Panc1 (cell line): ENCODE measurements around the gene GJB4. TPM values are rescaled to one million over a fixed set of nuclear protein-coding genes. Genes with fewer than 3 reads are reported as not detected.

Experiments used
- ATAC-seq: fragments of 200-7000 bp; cut with Tn5 transposase; 2 replicates; pipeline ENCODE4 v1.9.1; 2020; ENCODE audit warnings: mild to moderate bottlenecking, moderate library complexity
- BruUV-seq: library from RNA; stranded (reverse); fragments of 400-500 nt; replicated peaks from 2 replicates; lab custom pipeline; 2021; lab: Mats Ljungman, UMichigan
- CTCF ChIA-PET: fragments of 300-600 bp; sonication (Branson Sonifier 250); formaldehyde crosslinking; loops from one replicate; lab custom pipeline; 2022; ENCODE audit warnings: antibody characterized with exemption; lab: Charles Lee
- POLR2A ChIA-PET: fragments of 300-600 bp; sonication (Branson Sonifier 250); formaldehyde crosslinking; loops from one replicate; lab custom pipeline; 2022; ENCODE audit warnings: antibody characterized with exemption; lab: Charles Lee
- DNase-seq: peaks from one replicate; pipeline ENCODE4 v3.0.0-alpha.2; 2010; ENCODE audit warnings: low read depth, low spot score
- H3K27ac ChIP-seq: 2 replicates; pipeline ENCODE4 v1.5.1; 2011; ENCODE audit warnings: mild to moderate bottlenecking, low read length, inconsistent platforms
- H3K27me3 ChIP-seq: fragments of 200-500 bp; sonication (Bioruptor generic); 2 replicates; pipeline ENCODE4 v1.6.0; 2014; ENCODE audit warnings: low read length, inconsistent platforms; ENCODE audit not compliant: control insufficient read depth, insufficient read depth
- H3K36me3 ChIP-seq: fragments of 200-500 bp; sonication (Bioruptor generic); 2 replicates; pipeline ENCODE4 v1.5.1; 2014; ENCODE audit warnings: inconsistent platforms, mild to moderate bottlenecking, low read length, moderate library complexity; ENCODE audit not compliant: control insufficient read depth, insufficient read depth
- H3K4me1 ChIP-seq: 2 replicates; pipeline ENCODE4 v1.5.1; 2011; ENCODE audit warnings: inconsistent platforms, mild to moderate bottlenecking, low read length, moderate library complexity; ENCODE audit not compliant: control insufficient read depth, insufficient read depth
- H3K4me3 ChIP-seq, 2 experiments: 2 replicates each; pipeline ENCODE4 v1.5.1; 2011 to 2012; ENCODE audit warnings: low read depth in 2 of 2, low read length in 2 of 2, mild to moderate bottlenecking in 2 of 2, inconsistent platforms in 1 of 2, moderate library complexity in 1 of 2
- H3K9me3 ChIP-seq: fragments of 200-500 bp; sonication (Bioruptor generic); 2 replicates; pipeline ENCODE4 v1.5.1; 2014; ENCODE audit warnings: low read depth, mild to moderate bottlenecking, inconsistent platforms, low read length, moderate library complexity; ENCODE audit not compliant: control insufficient read depth, insufficient read depth
- CTCF ChIP-seq: fragments of 450-650 bp; IDR thresholded peaks from 2 replicates; pipeline ENCODE4 v1.5.1; 2017; ENCODE audit warnings: mild to moderate bottlenecking
- POLR2AphosphoS5 ChIP-seq: IDR thresholded peaks from 2 replicates; pipeline ENCODE4 v1.6.1; 2012; ENCODE audit warnings: mild to moderate bottlenecking, low read depth, low read length, moderate library complexity
- SIN3A ChIP-seq: IDR thresholded peaks from 2 replicates; pipeline ENCODE4 v1.6.1; 2012; ENCODE audit warnings: low read depth, mild to moderate bottlenecking, low read length, moderate library complexity, borderline replicate concordance; ENCODE audit not compliant: insufficient read depth
- TCF7L2 ChIP-seq: IDR thresholded peaks from 2 replicates; pipeline ENCODE4 v1.6.1; 2011; ENCODE audit warnings: mild to moderate bottlenecking, low read depth, low read length, inconsistent platforms
- in situ Hi-C: cut with HindIII; loops from 2 replicates; pipeline ENCODE4 v1.10.0; 2016; ENCODE audit warnings: low sequenced_read_pairs, low pct_unique_long_range_greater_than_20kb
- intact Hi-C: fragments of 100-400 bp; cut with micrococcal nuclease; formaldehyde crosslinking; loops from one replicate; pipeline ENCODE4 v1.10.0; 2022; ENCODE audit not compliant: unreplicated experiment
- total RNA-seq: library from RNA; stranded (reverse); gene quantifications from one replicate; pipeline ENCODE4 v1.2.1, GENCODE V29; 2021; ENCODE audit not compliant: unreplicated experiment
- TF ChIP-seq, protein P1 (sequence below), 2 experiments: IDR thresholded peaks; 2 replicates each; pipeline ENCODE4 v1.6.1; 2011 to 2012; ENCODE audit warnings: low read depth in 2 of 2, control low read depth in 1 of 2, low read length in 1 of 2, mild to moderate bottlenecking in 1 of 2, moderate library complexity in 1 of 2; ENCODE audit not compliant: insufficient read depth in 1 of 2

Gene GJB4
- total RNA-seq, 1 experiment from 2014 or later, result not detected

DNA sequence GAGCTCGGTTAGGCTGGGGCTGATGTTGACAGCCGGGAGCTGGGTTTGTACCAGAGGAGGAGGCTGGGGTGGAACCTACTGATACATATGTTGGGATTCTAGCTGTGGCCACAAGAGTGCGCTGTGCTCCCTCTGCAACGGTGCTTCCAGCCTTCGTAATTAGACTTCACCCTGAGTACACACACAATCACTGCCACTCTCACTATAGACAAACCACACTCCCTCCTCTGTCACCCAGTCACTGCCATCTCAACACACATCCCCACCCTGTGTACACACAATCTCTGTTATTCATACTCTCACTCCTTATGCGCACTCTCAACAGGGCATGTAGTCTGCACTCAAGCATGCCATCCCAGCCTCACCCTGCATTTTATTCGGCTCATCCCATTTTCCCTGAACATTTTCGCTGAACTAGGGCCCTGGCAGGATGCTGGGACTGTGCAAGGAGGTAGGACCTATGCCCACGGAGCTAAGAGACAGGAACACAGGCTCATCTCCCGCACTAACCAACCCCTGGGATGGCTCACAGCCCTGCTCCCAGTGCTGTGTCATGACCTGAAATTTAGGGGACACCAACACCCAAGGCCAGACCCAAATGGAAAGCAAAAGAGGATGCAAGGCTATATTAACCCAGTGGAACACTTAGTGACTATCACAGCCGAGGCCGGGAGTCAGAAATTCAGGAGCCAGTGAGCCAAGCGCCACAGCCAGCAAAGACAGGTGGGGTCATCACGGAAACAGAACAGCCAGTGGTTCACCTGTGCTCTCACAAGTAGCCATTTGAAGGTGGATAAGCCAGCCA lies 27.2 kb downstream of the GJB4 start:
- no peaks in the 10 kb centered on the region for H3K4me1 ChIP-seq
- H3K4me3 ChIP-seq, result no peak overlapping the region
- intact Hi-C loops, result loop anchor here (1.0 kb wide), 1 partner anchor 66 kb away; no protein-coding TSS in a partner anchor
- no TSS peak for BruUV-seq
- in situ Hi-C loops, result no loop called here
- DNase-seq (peak; percentile 53), ATAC-seq (peak; percentile 88)
- POLR2A ChIA-PET, result interaction anchor here (0.7 kb wide), 1 partner anchor 40 kb away, joined by 3 read pairs; no protein-coding TSS in a partner anchor
- peaks cover 5% of the 10 kb centered on the region; the same call in 1 of the 2 replicates for H3K36me3 ChIP-seq
- CTCF ChIA-PET, result interaction anchor here (0.5 to 1.0 kb wide), 5 partner anchors 66 to 856 kb away, joined by 6 to 8 read pairs (median 6); no protein-coding TSS in a partner anchor
- H3K27me3 ChIP-seq, result no peaks in the 10 kb centered on the region
- no peaks in the 10 kb centered on the region for H3K9me3 ChIP-seq
- H3K27ac ChIP-seq, result no peak overlapping the region
- TF ChIP-seq SIN3A, result no peak
- no peak for TF ChIP-seq POLR2AphosphoS5
- peak; percentile 95 for TF ChIP-seq CTCF

DNA sequence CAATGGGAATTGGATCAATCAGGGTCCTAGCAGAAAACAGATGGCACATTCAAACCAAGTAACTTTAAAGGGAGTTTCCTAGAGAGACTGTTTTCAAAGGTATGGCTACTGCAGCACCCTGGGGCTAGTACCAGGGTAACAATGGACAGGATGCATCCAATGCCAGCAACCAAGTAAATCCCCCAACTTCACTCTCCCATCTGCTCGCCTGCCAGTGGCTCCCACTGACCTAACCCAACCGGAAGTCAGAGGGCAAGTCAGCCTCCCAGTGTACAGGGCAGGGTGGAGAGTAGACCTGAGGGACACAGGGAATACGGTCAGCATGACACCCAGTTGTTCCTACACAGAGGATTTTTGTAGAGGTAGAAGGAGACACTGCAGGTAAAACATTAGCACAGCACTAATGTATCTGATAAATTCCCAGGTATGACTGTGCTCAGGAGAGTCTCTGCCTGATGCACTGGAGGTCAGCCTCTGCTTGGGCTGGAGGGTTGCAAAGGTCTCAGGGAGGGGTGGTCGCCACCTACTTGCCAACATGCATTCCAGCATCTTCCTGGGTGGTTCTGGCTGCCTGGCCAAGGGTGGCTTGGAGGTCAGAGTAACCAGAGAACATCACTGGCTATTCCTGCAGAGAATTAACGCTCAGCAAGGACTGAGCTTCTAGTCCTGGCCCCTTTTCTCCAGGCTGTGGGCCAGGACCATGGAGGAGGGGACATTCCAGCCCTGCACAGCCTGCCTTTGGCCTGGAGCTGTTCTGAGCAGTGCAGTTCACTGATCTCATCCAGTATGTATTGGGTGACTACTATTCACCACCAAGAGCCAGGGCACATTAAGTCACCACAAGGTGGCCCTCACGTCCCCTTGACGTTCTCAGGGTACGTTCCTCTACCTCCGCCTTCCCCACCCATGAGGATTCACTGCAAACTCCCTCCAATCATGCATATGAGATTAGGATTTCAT lies 28.2 kb downstream of the GJB4 start:
- Histone ChIP-seq H3K27ac (no peak overlapping the region), H3K4me3 (no peak overlapping the region), H3K4me1 (no peaks in the 10 kb centered on the region), H3K27me3 (no peaks in the 10 kb centered on the region), H3K9me3 (no peaks in the 10 kb centered on the region), H3K36me3 (no peaks in the 10 kb centered on the region)
- intact Hi-C loops (no loop called here), in situ Hi-C loops (no loop called here)
- ChIA-PET CTCF (no interaction called here), POLR2A (no interaction called here)
- TF ChIP-seq, protein P1, sequence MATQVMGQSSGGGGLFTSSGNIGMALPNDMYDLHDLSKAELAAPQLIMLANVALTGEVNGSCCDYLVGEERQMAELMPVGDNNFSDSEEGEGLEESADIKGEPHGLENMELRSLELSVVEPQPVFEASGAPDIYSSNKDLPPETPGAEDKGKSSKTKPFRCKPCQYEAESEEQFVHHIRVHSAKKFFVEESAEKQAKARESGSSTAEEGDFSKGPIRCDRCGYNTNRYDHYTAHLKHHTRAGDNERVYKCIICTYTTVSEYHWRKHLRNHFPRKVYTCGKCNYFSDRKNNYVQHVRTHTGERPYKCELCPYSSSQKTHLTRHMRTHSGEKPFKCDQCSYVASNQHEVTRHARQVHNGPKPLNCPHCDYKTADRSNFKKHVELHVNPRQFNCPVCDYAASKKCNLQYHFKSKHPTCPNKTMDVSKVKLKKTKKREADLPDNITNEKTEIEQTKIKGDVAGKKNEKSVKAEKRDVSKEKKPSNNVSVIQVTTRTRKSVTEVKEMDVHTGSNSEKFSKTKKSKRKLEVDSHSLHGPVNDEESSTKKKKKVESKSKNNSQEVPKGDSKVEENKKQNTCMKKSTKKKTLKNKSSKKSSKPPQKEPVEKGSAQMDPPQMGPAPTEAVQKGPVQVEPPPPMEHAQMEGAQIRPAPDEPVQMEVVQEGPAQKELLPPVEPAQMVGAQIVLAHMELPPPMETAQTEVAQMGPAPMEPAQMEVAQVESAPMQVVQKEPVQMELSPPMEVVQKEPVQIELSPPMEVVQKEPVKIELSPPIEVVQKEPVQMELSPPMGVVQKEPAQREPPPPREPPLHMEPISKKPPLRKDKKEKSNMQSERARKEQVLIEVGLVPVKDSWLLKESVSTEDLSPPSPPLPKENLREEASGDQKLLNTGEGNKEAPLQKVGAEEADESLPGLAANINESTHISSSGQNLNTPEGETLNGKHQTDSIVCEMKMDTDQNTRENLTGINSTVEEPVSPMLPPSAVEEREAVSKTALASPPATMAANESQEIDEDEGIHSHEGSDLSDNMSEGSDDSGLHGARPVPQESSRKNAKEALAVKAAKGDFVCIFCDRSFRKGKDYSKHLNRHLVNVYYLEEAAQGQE (IDR thresholded peaks at IDR 0.05; ENCODE audit: insufficient read depth in 1 of 2, low read depth in 2 of 2, low read length in 1 of 2), result no peak
- no peak for TF ChIP-seq TCF7L2
- no peak for TF ChIP-seq POLR2AphosphoS5
- TF ChIP-seq CTCF, result no peak
- no peak for TF ChIP-seq SIN3A
- no TSS peak for BruUV-seq
- no peak for ATAC-seq
- DNase-seq, result no peak
